ENCODE results near the gene MPRIP. TPM values are rescaled to one million over a fixed set of nuclear protein-coding genes. Genes with fewer than 3 reads are reported as not detected.

The MPRIP gene
- total RNA-seq, 1 experiment from 2014 or later, result 132 TPM

GRCh38 chr17:17033466-17033865, 8.8 kb upstream of the MPRIP start:
- Histone ChIP-seq H2BK15ac (ENCODE audit: low read depth, low read length) (no peak overlapping the region), H3K4ac (ENCODE audit: low read depth, low read length) (no peak overlapping the region), H3K79me1 (ENCODE audit: insufficient read depth, low read depth, low read length, poor library complexity, severe bottlenecking) (no peaks in the 10 kb centered on the region), H4K91ac (ENCODE audit: insufficient read length, low read depth, low read length) (no peak overlapping the region), H3K4me1 (ENCODE audit: insufficient read depth, low read length) (peaks cover 6% of the 10 kb centered on the region; the same call in 1 of the 2 replicates), H3K79me2 (ENCODE audit: insufficient read depth, low read length) (no peaks in the 10 kb centered on the region), H3K14ac (ENCODE audit: insufficient read depth, low read length) (no peak overlapping the region), H3K23ac (ENCODE audit: insufficient read length, low read depth, low read length) (no peak overlapping the region), H2BK12ac (ENCODE audit: insufficient read length, low read depth, low read length) (no peak overlapping the region), H3K9ac (ENCODE audit: extremely low read depth, insufficient read length, low read length) (no peak overlapping the region), H2BK5ac (ENCODE audit: insufficient read length, low read length) (no peak overlapping the region), H3K27me3 (ENCODE audit: insufficient read depth, low read length) (no peaks in the 10 kb centered on the region), H3K56ac (ENCODE audit: insufficient read length, low read depth, low read length) (no peak overlapping the region), H3K18ac (ENCODE audit: insufficient read length, low read depth, low read length) (no peak overlapping the region), H4K5ac (ENCODE audit: insufficient read length, low read depth, low read length) (no peak overlapping the region), H3K27ac (ENCODE audit: insufficient read length, low read depth, low read length) (no peak overlapping the region), H2AFZ (ENCODE audit: low read length) (no peak overlapping the region), H4K20me1 (ENCODE audit: control insufficient read depth, insufficient read depth, insufficient read length) (no peaks in the 10 kb centered on the region), H3K23me2 (ENCODE audit: insufficient read length, low read depth, low read length, poor library complexity, severe bottlenecking) (no peaks in the 10 kb centered on the region), H2BK20ac (ENCODE audit: low read depth, low read length, poor library complexity, severe bottlenecking) (no peak overlapping the region), H2AK5ac (ENCODE audit: insufficient read length, low read length) (no peak overlapping the region), H3K4me2 (ENCODE audit: insufficient read depth, insufficient read length, low read length) (no peak overlapping the region), H4K8ac (replicated peaks; ENCODE audit: insufficient read length, low read depth, low read length) (no peak overlapping the region), H3T11ph (ENCODE audit: low read length) (no peak overlapping the region), H2BK120ac (ENCODE audit: low read depth, low read length, poor library complexity, severe bottlenecking) (no peak overlapping the region), H3K9me3 (ENCODE audit: control insufficient read depth, low read depth, low read length) (no peaks in the 10 kb centered on the region)
- no peaks in the 10 kb centered on the region for H3K9me3 Mint-ChIP-seq
- H3K27ac Mint-ChIP-seq, result no peak overlapping the region
- no peaks in the 10 kb centered on the region for H3K36me3 Mint-ChIP-seq (ENCODE audit: insufficient read depth in 1 of 3, low read depth in 3 of 3)
- DNase-seq, result no peak
- no CpG with 5 or more reads among the region's 7 CpGs for WGBS (ENCODE audit: extremely low coverage, insufficient read length, low lambda C conversion rate)
- peaks cover 18 to 22% of the 10 kb centered on the region in 2 experiments for H3K4me1 Mint-ChIP-seq
- TF ChIP-seq, protein P1, sequence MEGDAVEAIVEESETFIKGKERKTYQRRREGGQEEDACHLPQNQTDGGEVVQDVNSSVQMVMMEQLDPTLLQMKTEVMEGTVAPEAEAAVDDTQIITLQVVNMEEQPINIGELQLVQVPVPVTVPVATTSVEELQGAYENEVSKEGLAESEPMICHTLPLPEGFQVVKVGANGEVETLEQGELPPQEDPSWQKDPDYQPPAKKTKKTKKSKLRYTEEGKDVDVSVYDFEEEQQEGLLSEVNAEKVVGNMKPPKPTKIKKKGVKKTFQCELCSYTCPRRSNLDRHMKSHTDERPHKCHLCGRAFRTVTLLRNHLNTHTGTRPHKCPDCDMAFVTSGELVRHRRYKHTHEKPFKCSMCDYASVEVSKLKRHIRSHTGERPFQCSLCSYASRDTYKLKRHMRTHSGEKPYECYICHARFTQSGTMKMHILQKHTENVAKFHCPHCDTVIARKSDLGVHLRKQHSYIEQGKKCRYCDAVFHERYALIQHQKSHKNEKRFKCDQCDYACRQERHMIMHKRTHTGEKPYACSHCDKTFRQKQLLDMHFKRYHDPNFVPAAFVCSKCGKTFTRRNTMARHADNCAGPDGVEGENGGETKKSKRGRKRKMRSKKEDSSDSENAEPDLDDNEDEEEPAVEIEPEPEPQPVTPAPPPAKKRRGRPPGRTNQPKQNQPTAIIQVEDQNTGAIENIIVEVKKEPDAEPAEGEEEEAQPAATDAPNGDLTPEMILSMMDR (conservative IDR thresholded peaks at IDR 0.05), result no peak
- no peak overlapping the region for H3K4me3 Mint-ChIP-seq
- peaks cover 2% of the 10 kb centered on the region; the same call in 1 of the 2 replicates for H3K27me3 Mint-ChIP-seq (ENCODE audit: low read depth)

All from H9 (cell line).